Neural cell (in vitro differentiated cells): ENCODE results near the gene MAGEF1. TPM values are rescaled to one million over a fixed set of nuclear protein-coding genes. Genes with fewer than 3 reads are reported as not detected.

ENCODE experiments used
- H2AFZ ChIP-seq: fragments of 200-600, 300-800 bp; sonication (generic), shearing (Covaris generic); 2 replicates; pipeline ENCODE4 v1.6.0; 2014; ENCODE audit warnings: low read depth, mild to moderate bottlenecking, antibody characterized with exemption, low read length, moderate library complexity
- H3F3A ChIP-seq: fragments of 200-600 bp; shearing (Covaris generic); 2 replicates; pipeline ENCODE4 v1.6.1; 2016; ENCODE audit warnings: mild to moderate bottlenecking, moderate library complexity, mixed read lengths, antibody characterized with exemption, low read length; ENCODE audit not compliant: insufficient read depth, poor library complexity, severe bottlenecking
- H3K27ac ChIP-seq: fragments of 200-600, 300-800 bp; sonication (generic), shearing (Covaris generic); 2 replicates; pipeline ENCODE4 v1.5.1; 2014; ENCODE audit warnings: mild to moderate bottlenecking, low read length, moderate library complexity
- H3K27me3 ChIP-seq: fragments of 300-800, 200-600 bp; sonication (generic), shearing (Covaris generic); 2 replicates; pipeline ENCODE4 v1.6.0; 2014; ENCODE audit warnings: mild to moderate bottlenecking, low read depth, low read length, moderate library complexity; ENCODE audit not compliant: insufficient read depth
- H3K36me3 ChIP-seq: fragments of 300-800, 200-600 bp; sonication (generic), shearing (Covaris generic); 2 replicates; pipeline ENCODE4 v1.5.1; 2014; ENCODE audit warnings: mild to moderate bottlenecking, antibody characterized with exemption, low read length, moderate library complexity; ENCODE audit not compliant: insufficient read depth
- H3K4me2 ChIP-seq: fragments of 300-800, 200-600 bp; sonication (generic), shearing (Covaris generic); 2 replicates; pipeline ENCODE4 v1.6.0; 2014; ENCODE audit warnings: mild to moderate bottlenecking, low read length
- H3K4me3 ChIP-seq: fragments of 300-800, 200-600 bp; sonication (generic), shearing (Covaris generic); 2 replicates; pipeline ENCODE4 v1.5.1; 2014; ENCODE audit warnings: mild to moderate bottlenecking, low read length, moderate library complexity
- H3K79me2 ChIP-seq: fragments of 200-600 bp; shearing (Covaris generic); replicated peaks from 2 replicates; pipeline ENCODE4 v1.6.0; 2014; ENCODE audit warnings: mild to moderate bottlenecking, low read length, moderate library complexity; ENCODE audit not compliant: insufficient read depth
- H3K9ac ChIP-seq: fragments of 300-800, 200-600 bp; sonication (generic), shearing (Covaris generic); 2 replicates; pipeline ENCODE4 v1.6.1; 2016; ENCODE audit warnings: mild to moderate bottlenecking, low read length, mixed read lengths
- H3K9me2 ChIP-seq: fragments of 200-600 bp; shearing (Covaris generic); 2 replicates; pipeline ENCODE4 v1.6.1; 2016; ENCODE audit warnings: mild to moderate bottlenecking, low read length, mixed read lengths; ENCODE audit not compliant: insufficient read depth
- H3K9me3 ChIP-seq: fragments of 200-600, 300-800 bp; sonication (generic), shearing (Covaris generic); 2 replicates; pipeline ENCODE4 v1.6.1; 2016; ENCODE audit warnings: mild to moderate bottlenecking, mixed run types, low read length, moderate library complexity, mixed read lengths
- H4K20me1 ChIP-seq: fragments of 200-600 bp; shearing (Covaris generic); 2 replicates; pipeline ENCODE4 v1.6.1; 2016; ENCODE audit warnings: mild to moderate bottlenecking, mixed run types; ENCODE audit not compliant: insufficient read depth
- CTCF ChIP-seq: fragments of 450-650 bp; IDR thresholded peaks from 2 replicates; pipeline ENCODE4 v1.5.1; 2014; ENCODE audit warnings: antibody characterized with exemption, mild to moderate bottlenecking, moderate library complexity; ENCODE audit not compliant: poor library complexity, severe bottlenecking
- EP300 ChIP-seq: fragments of 450-650 bp; conservative IDR thresholded peaks from 2 replicates; pipeline ENCODE4 v1.6.1; 2014; ENCODE audit warnings: antibody characterized with exemption, mild to moderate bottlenecking, moderate library complexity; ENCODE audit not compliant: poor library complexity, severe bottlenecking
- EZH2 ChIP-seq: fragments of 200-600, 300-800 bp; shearing (Covaris generic), sonication (generic); IDR thresholded peaks from 2 replicates; pipeline ENCODE4 v1.6.1; 2014; ENCODE audit warnings: antibody characterized with exemption, low read length, borderline replicate concordance, mild to moderate bottlenecking; ENCODE audit not compliant: insufficient read depth, poor library complexity, severe bottlenecking
- MXI1 ChIP-seq: fragments of 450-650 bp; conservative IDR thresholded peaks from 2 replicates; pipeline ENCODE4 v1.6.1; 2014; ENCODE audit warnings: antibody characterized with exemption, mild to moderate bottlenecking; ENCODE audit not compliant: poor library complexity, severe bottlenecking
- POLR2AphosphoS5 ChIP-seq: IDR thresholded peaks from 2 replicates; pipeline ENCODE4 v1.6.1; 2012
- RAD21 ChIP-seq: fragments of 450-650 bp; conservative IDR thresholded peaks from 2 replicates; pipeline ENCODE4 v1.6.1; 2014; ENCODE audit warnings: antibody characterized with exemption, mild to moderate bottlenecking, moderate library complexity
- SMC3 ChIP-seq: fragments of 450-650 bp; conservative IDR thresholded peaks from 2 replicates; pipeline ENCODE4 v1.6.1; 2014; ENCODE audit warnings: antibody characterized with exemption, mild to moderate bottlenecking, moderate library complexity; ENCODE audit not compliant: poor library complexity
- TAF1 ChIP-seq: IDR thresholded peaks from 2 replicates; pipeline ENCODE4 v1.6.1; 2012; ENCODE audit warnings: low read depth
- polyA plus RNA-seq: library from polyadenylated mRNA; depleted of rRNA; stranded (reverse); fragments of >200 nt; gene quantifications from 2 replicates; pipeline ENCODE4 v1.2.3, GENCODE V29; 2014
- TF ChIP-seq, protein P1 (sequence below): IDR thresholded peaks from 2 replicates; pipeline ENCODE4 v1.6.1; 2012; ENCODE audit warnings: borderline replicate concordance

The MAGEF1 gene
- polyA plus RNA-seq, 1 donor from 2014 or later: 103 TPM

DNA sequence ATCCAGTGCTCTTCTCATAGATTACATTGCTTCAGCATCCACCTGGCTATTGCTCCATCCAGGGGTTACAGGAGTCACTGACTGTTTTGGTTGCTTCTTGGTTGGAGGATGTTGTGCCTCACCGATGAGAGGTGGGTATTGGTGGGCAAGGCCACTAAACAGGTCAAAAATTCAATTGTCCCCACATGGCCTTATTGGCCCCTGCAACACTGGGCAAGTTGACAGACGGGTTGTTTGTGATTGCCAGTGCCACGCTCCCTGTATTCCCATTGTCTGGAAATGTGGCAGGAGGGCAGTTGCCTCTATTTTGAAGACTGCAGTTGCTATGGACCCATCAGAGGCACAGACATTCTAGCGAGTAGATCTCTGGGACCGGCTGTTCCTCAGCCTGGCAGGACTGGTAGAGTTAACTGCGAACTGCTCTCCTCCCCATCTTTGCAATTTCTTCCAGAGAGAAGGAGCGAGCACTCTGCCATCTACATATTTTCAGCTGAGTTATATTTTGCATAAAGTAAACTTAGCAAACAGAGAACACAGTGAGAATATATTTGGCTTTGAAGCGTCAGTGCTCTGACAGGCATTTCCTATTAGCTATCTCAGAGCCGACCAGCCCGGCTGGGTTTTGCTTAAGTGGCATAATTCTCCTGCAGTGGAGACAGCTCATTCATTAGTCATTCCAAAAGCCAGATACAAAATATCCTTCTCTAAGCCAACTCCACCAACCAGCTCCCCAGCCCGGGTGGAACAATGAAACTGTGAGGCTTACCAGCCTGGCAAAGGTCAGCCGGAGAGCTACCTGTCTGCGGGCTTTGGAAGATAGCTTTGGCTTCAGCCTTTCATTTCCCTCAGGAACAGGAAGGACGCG lies 26.0 kb upstream of the MAGEF1 start:
- no peak overlapping the region for H3K27ac ChIP-seq
- no peaks in the 10 kb centered on the region for H3K36me3 ChIP-seq
- no peak overlapping the region for H2AFZ ChIP-seq
- H3K9me3 ChIP-seq: no peaks in the 10 kb centered on the region
- H3K9me2 ChIP-seq: no peaks in the 10 kb centered on the region
- TF ChIP-seq POLR2AphosphoS5: no peak
- no peak for TF ChIP-seq TAF1
- TF ChIP-seq EZH2: no peak
- TF ChIP-seq SMC3: no peak
- no peak for TF ChIP-seq EP300
- TF ChIP-seq RAD21: no peak
- no peak for TF ChIP-seq CTCF
- TF ChIP-seq, protein P1, sequence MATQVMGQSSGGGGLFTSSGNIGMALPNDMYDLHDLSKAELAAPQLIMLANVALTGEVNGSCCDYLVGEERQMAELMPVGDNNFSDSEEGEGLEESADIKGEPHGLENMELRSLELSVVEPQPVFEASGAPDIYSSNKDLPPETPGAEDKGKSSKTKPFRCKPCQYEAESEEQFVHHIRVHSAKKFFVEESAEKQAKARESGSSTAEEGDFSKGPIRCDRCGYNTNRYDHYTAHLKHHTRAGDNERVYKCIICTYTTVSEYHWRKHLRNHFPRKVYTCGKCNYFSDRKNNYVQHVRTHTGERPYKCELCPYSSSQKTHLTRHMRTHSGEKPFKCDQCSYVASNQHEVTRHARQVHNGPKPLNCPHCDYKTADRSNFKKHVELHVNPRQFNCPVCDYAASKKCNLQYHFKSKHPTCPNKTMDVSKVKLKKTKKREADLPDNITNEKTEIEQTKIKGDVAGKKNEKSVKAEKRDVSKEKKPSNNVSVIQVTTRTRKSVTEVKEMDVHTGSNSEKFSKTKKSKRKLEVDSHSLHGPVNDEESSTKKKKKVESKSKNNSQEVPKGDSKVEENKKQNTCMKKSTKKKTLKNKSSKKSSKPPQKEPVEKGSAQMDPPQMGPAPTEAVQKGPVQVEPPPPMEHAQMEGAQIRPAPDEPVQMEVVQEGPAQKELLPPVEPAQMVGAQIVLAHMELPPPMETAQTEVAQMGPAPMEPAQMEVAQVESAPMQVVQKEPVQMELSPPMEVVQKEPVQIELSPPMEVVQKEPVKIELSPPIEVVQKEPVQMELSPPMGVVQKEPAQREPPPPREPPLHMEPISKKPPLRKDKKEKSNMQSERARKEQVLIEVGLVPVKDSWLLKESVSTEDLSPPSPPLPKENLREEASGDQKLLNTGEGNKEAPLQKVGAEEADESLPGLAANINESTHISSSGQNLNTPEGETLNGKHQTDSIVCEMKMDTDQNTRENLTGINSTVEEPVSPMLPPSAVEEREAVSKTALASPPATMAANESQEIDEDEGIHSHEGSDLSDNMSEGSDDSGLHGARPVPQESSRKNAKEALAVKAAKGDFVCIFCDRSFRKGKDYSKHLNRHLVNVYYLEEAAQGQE: no peak
- no peak for TF ChIP-seq MXI1
- no peaks in the 10 kb centered on the region for H4K20me1 ChIP-seq
- H3K9ac ChIP-seq: no peak overlapping the region
- no peaks in the 10 kb centered on the region for H3K79me2 ChIP-seq
- no peaks in the 10 kb centered on the region for H3K27me3 ChIP-seq
- H3K4me3 ChIP-seq: no peak overlapping the region
- H3K4me2 ChIP-seq: no peak overlapping the region
- no peaks in the 10 kb centered on the region for H3F3A ChIP-seq

DNA sequence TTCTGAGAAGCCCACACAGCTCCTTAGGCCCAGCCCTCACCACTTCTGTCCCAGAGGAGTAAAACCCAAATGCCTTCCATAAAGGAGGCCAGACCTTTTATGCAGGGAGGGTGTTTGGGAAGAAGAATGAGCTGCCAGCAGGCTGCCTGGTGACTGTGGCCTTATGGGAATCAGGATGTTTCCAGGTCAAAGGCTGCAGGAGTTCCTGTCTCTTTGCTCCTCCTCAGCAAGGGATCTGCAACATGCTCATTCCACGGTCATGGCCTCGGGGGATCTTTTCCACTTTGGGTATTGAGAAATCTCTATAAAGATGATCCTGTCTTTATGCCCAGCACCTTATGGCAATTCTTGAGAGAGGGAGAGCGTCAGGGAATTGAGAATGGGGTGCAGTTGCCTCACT lies 25.2 kb upstream of the MAGEF1 start:
- no peaks in the 10 kb centered on the region for H4K20me1 ChIP-seq
- no peak overlapping the region for H3K9ac ChIP-seq
- no peak for TF ChIP-seq POLR2AphosphoS5
- no peak for TF ChIP-seq RAD21
- no peak for TF ChIP-seq TAF1
- no peak for TF ChIP-seq EZH2
- no peak for TF ChIP-seq MXI1
- TF ChIP-seq, protein P1: no peak
- no peak for TF ChIP-seq EP300
- TF ChIP-seq CTCF: no peak
- no peak for TF ChIP-seq SMC3
- no peaks in the 10 kb centered on the region for H3K9me3 ChIP-seq
- H3K4me3 ChIP-seq: no peak overlapping the region
- H3K27ac ChIP-seq: no peak overlapping the region
- H3K9me2 ChIP-seq: no peaks in the 10 kb centered on the region
- H3K79me2 ChIP-seq: no peaks in the 10 kb centered on the region
- no peak overlapping the region for H3K4me2 ChIP-seq
- no peaks in the 10 kb centered on the region for H3K27me3 ChIP-seq
- H2AFZ ChIP-seq: no peak overlapping the region
- no peaks in the 10 kb centered on the region for H3F3A ChIP-seq
- no peaks in the 10 kb centered on the region for H3K36me3 ChIP-seq
